ENCODE data around the gene PIKFYVE. TPM values are rescaled to one million over a fixed set of nuclear protein-coding genes. Genes with fewer than 3 reads are reported as not detected.

Gene PIKFYVE
- total and polyA plus RNA-seq, 2 of the 8 experiments (the other 6 are each of a cell fraction or from before 2014, with no cell fraction given), result 8.8 to 33.5 TPM

GRCh38 chr2:208311321-208311720 lies 45.3 kb downstream of the PIKFYVE start:
- no peak overlapping the region for H3K4me2 ChIP-seq (ENCODE audit: insufficient read depth in 1 of 2, low read depth in 2 of 2, low read length in 2 of 2)
- H2AK5ac ChIP-seq (ENCODE audit: low read depth, low read length), result no peak overlapping the region
- H3K14ac ChIP-seq (ENCODE audit: insufficient read length), result no peak overlapping the region
- H3K23ac ChIP-seq (ENCODE audit: insufficient read length), result no peak overlapping the region
- no peaks in the 10 kb centered on the region for H3K23me2 ChIP-seq (ENCODE audit: low read depth, low read length)
- H4K8ac ChIP-seq (ENCODE audit: extremely low read depth, insufficient read depth, low read length), result no peak overlapping the region
- FAIRE-seq (no peak), DNase-seq (ENCODE audit: low read depth in 1 of 2, low spot score in 2 of 2) (no peak)
- WGBS, 2 experiments (ENCODE audit: extremely low coverage in 1 of 2, insufficient coverage in 1 of 2, insufficient read length in 1 of 2, insufficient replicate concordance in 2 of 2, low coverage in 1 of 2, low lambda C conversion rate in 2 of 2, missing lambda C conversion rate in 1 of 2), result 87% methylated on average over 2 of the region's 2 CpGs; no CpG with 5 or more reads in 1 of the 2 experiments
- H3K4me1 ChIP-seq (replicated peaks in 1 of 4; ENCODE audit: control insufficient read depth in 3 of 4, insufficient read depth in 4 of 4, low read length in 3 of 4), result no peaks in the 10 kb centered on the region
- H3K9me3 ChIP-seq (ENCODE audit: insufficient read depth in 2 of 2, low read depth in 1 of 2, low read length in 1 of 2), result no peaks in the 10 kb centered on the region
- H2BK120ac ChIP-seq (replicated peaks; ENCODE audit: low read depth, low read length), result no peak overlapping the region
- ChIA-PET POLR2A (ENCODE audit: partially characterized antibody) (no interaction called here), CTCF (ENCODE audit: partially characterized antibody) (no interaction called here)
- no peak overlapping the region for H4K91ac ChIP-seq (replicated peaks; ENCODE audit: insufficient read length, low read length)
- no peaks in the 10 kb centered on the region for H4K20me1 ChIP-seq (replicated peaks in 1 of 2; ENCODE audit: control insufficient read depth in 1 of 2, insufficient read depth in 2 of 2, low read length in 2 of 2)
- no peak overlapping the region for H2BK5ac ChIP-seq (ENCODE audit: low read depth, low read length)
- no peaks in the 10 kb centered on the region for H3K79me2 ChIP-seq (ENCODE audit: control insufficient read depth in 1 of 2, insufficient read depth in 2 of 2, low read length in 2 of 2)
- H3K79me1 ChIP-seq (ENCODE audit: low read depth, low read length), result peaks cover 2% of the 10 kb centered on the region; the same call in 1 of the 2 replicates
- H3K9ac ChIP-seq (replicated peaks in 1 of 4; ENCODE audit: extremely low read depth in 1 of 4, low read depth in 3 of 4, low read length in 3 of 4), result no peak overlapping the region
- H3K4ac ChIP-seq (replicated peaks; ENCODE audit: insufficient read length, low read depth, low read length), result no peak overlapping the region
- no peaks in the 10 kb centered on the region for H3K27me3 ChIP-seq (replicated peaks in 1 of 4; ENCODE audit: control insufficient read depth in 3 of 4, extremely low read depth in 1 of 4, insufficient read depth in 3 of 4, low read length in 3 of 4)
- H3K56ac ChIP-seq (replicated peaks; ENCODE audit: insufficient read length, low read depth, low read length), result no peak overlapping the region
- H2AFZ ChIP-seq (ENCODE audit: low read length), result no peak overlapping the region
- H4K5ac ChIP-seq (ENCODE audit: insufficient read length, low read depth, low read length), result no peak overlapping the region
- no peak overlapping the region for H3K4me3 ChIP-seq (ENCODE audit: extremely low read depth in 1 of 4, insufficient read depth in 2 of 4, low read depth in 3 of 4, low read length in 4 of 4)
- H3K36me3 ChIP-seq (ENCODE audit: control insufficient read depth in 2 of 4, insufficient read depth in 4 of 4, low read length in 3 of 4), result peaks cover 4 to 31% (median 13%) of the 10 kb centered on the region in 4 experiments; a peak in 7 of 8 replicates
- H3K27ac ChIP-seq (ENCODE audit: low read depth, low read length), result no peak overlapping the region
- H2BK12ac ChIP-seq (ENCODE audit: low read depth, low read length), result no peak overlapping the region
- H3K18ac ChIP-seq (ENCODE audit: extremely low read depth, low read length), result no peak overlapping the region
- no peak overlapping the region for H2BK15ac ChIP-seq (ENCODE audit: low read length)
- no peak overlapping the region for H2BK20ac ChIP-seq (ENCODE audit: low read length)
- TF ChIP-seq EGR1 (IDR thresholded peaks at IDR 0.05; ENCODE audit: borderline replicate concordance, low read depth, low read length) (no peak), CBX8 (IDR thresholded peaks at IDR 0.05; ENCODE audit: borderline replicate concordance, low read depth, low read length) (no peak), E2F6 (IDR thresholded peaks at IDR 0.05) (no peak), SP1 (IDR thresholded peaks at IDR 0.05; ENCODE audit: low read depth, low read length) (no peak), RFX5 (IDR thresholded peaks at IDR 0.05; ENCODE audit: borderline replicate concordance, low read depth, low read length) (no peak), YY1 (IDR thresholded peaks at IDR 0.05; ENCODE audit: low read depth, low read length) (no peak), CHD2 (IDR thresholded peaks at IDR 0.05; ENCODE audit: low read length) (no peak), SIX5 (IDR thresholded peaks at IDR 0.05; ENCODE audit: low read depth, low read length) (no peak), EP300 (IDR thresholded peaks at IDR 0.05; ENCODE audit: borderline replicate concordance in 1 of 2, low read depth in 2 of 2, low read length in 2 of 2) (no peak), SP2 (IDR thresholded peaks at IDR 0.05; ENCODE audit: low read length) (no peak), ATF2 (IDR thresholded peaks at IDR 0.05; ENCODE audit: low read length) (no peak), RAD21 (IDR thresholded peaks at IDR 0.05 in 1 of 2, conservative IDR thresholded peaks at IDR 0.05 in 1 of 2; ENCODE audit: low read depth in 2 of 2, low read length in 2 of 2) (no peak), TCF12 (IDR thresholded peaks at IDR 0.05; ENCODE audit: low read depth, low read length) (no peak)
